Peyer's patch (tissue), 4 donors: ENCODE data around the gene AKAP13.

Source experiments
- CTCF ChIP-seq, 6 experiments: fragments of 450-650 bp in 4 of 6; fragments of 200-600 bp in 2 of 6; sonication (generic) in 1 of 6; IDR thresholded peaks; one replicate each; pipeline ENCODE4 v1.5.1; 2017 to 2019; ENCODE audit warnings: antibody characterized with exemption in 6 of 6, mild to moderate bottlenecking in 3 of 6, moderate library complexity in 1 of 6
- POLR2A ChIP-seq, 2 donors: fragments of 450-650 bp; IDR thresholded peaks; one replicate each; pipeline ENCODE4 v1.5.1; 2017; ENCODE audit warnings: antibody characterized with exemption in 2 of 2, mild to moderate bottlenecking in 2 of 2, moderate library complexity in 2 of 2

DNA sequence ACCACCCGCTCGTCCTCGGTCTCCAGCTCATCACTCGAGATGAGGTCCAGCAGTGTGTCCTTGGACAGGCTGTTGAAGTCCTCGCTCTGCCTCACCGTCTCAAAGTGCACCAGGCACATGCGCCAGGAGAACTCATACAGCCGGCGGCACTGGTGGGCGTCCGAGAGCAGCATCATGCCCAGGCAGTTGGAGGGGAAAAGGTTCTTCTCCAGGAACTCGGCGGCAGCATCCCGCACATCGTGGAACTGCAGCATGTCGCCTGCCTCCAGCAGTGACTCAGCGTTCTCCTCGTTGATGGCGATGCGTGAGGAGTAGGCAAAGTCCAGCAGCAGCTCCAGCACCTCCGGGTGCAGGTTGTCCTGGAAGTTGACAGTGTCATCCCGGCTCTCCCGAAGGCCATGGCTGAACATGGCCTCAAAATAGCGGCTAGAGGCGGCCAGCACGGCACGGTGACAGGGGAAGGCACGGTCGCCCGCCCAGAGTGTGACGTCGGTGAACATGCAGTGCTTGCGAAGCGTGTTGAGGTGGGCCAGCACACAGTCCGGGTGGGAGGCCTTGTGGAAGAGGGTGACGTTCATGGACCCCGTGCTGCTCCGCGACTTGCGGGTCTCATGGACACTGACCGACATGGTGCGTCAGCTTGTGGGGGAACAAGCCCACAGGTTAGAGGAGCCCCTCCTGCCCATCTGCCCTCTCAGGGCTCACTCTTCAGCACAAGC lies 388.9 kb downstream of the AKAP13 start:
- no peak for TF ChIP-seq CTCF (IDR thresholded peaks at IDR 0.05)
- no peak for TF ChIP-seq POLR2A (IDR thresholded peaks at IDR 0.05)
